ENCODE measurements around the gene CHKA.

GRCh38 chr11:68056317-68057285 is 64.6 kb downstream of the CHKA start:
- TF ChIP-seq POLR2A (IDR thresholded peaks at IDR 0.05; ENCODE audit: low read length), result no peak
- no peak for TF ChIP-seq GATA1 (IDR thresholded peaks at IDR 0.05; ENCODE audit: low read depth, low read length)
